CD4-positive, alpha-beta T cell (primary cell): ENCODE data around the gene NUP133. TPM values are rescaled to one million over a fixed set of nuclear protein-coding genes. Genes with fewer than 3 reads are reported as not detected.

Source experiments
- ATAC-seq: fragments of 200-7000 bp; cut with Tn5 transposase; one replicate; pipeline ENCODE4 v1.10.0; 2022; ENCODE audit warnings: mild to moderate bottlenecking; ENCODE audit not compliant: poor library complexity
- CTCF ChIA-PET: fragments of 350-600 bp; sonication (Branson Sonifier 250); formaldehyde crosslinking; loops from one replicate; lab custom pipeline; 2021; ENCODE audit warnings: antibody characterized with exemption, inconsistent platforms; lab: Charles Lee
- POLR2A ChIA-PET: fragments of 350-600 bp; sonication (Branson Sonifier 250); formaldehyde crosslinking; loops from one replicate; lab custom pipeline; 2021; ENCODE audit warnings: antibody characterized with exemption, inconsistent platforms; lab: Charles Lee
- DNase-seq, 14 experiments: peaks; one replicate each; pipeline ENCODE4 v3.0.0-alpha.2; 2013 to 2020; ENCODE audit warnings: mixed read lengths in 2 of 14
- H3K27ac ChIP-seq, 2 donors: one replicate each; pipeline versions ENCODE4 v1.5.1 to v1.7.0; 2013; ENCODE audit warnings: low read length in 2 of 2, low read depth in 1 of 2, mild to moderate bottlenecking in 1 of 2
- H3K27me3 ChIP-seq, 2 experiments: 1 replicate in 1 of 2; 2 replicates in 1 of 2; pipeline versions ENCODE4 v1.6.1 to v1.7.0; 2013; ENCODE audit warnings: low read length in 2 of 2, control low read depth in 1 of 2, mild to moderate bottlenecking in 1 of 2, moderate library complexity in 1 of 2; ENCODE audit not compliant: insufficient read depth in 2 of 2, control insufficient read depth in 1 of 2
- H3K36me3 ChIP-seq: one replicate; pipeline ENCODE4 v1.6.1; 2013; ENCODE audit warnings: low read length, control low read depth; ENCODE audit not compliant: insufficient read depth
- H3K4me1 ChIP-seq: one replicate; pipeline ENCODE4 v1.6.1; 2013; ENCODE audit warnings: low read length, control low read depth; ENCODE audit not compliant: insufficient read depth
- H3K4me3 ChIP-seq: one replicate; pipeline ENCODE4 v1.5.1; 2013; ENCODE audit warnings: mild to moderate bottlenecking, low read length, moderate library complexity
- H3K9me3 ChIP-seq, 2 experiments: 1 replicate in 1 of 2; 2 replicates in 1 of 2; pipeline versions ENCODE4 v1.6.1 to v1.7.0; 2013; ENCODE audit warnings: low read length in 2 of 2, mild to moderate bottlenecking in 2 of 2, control low read depth in 1 of 2, moderate library complexity in 1 of 2; ENCODE audit not compliant: control insufficient read depth in 1 of 2, insufficient read depth in 1 of 2
- H3K27ac Mint-ChIP-seq: one replicate; pipeline ENCODE4 v1.8.0; 2020; ENCODE audit warnings: mixed read lengths
- H3K27me3 Mint-ChIP-seq: one replicate; pipeline ENCODE4 v1.8.0; 2021; ENCODE audit warnings: mixed read lengths
- H3K36me3 Mint-ChIP-seq: one replicate; pipeline ENCODE4 v1.8.0; 2021; ENCODE audit warnings: low read depth, mixed read lengths
- H3K4me1 Mint-ChIP-seq: one replicate; pipeline ENCODE4 v1.8.0; 2021; ENCODE audit warnings: low read depth, mixed read lengths
- H3K4me3 Mint-ChIP-seq: one replicate; pipeline ENCODE4 v1.8.0; 2020; ENCODE audit warnings: mild to moderate bottlenecking, mixed read lengths
- H3K9me3 Mint-ChIP-seq: one replicate; pipeline ENCODE4 v1.8.0; 2020; ENCODE audit warnings: mixed read lengths
- intact Hi-C, 2 experiments: fragments of 100-400 bp; cut with DNase I in 1 of 2; cut with micrococcal nuclease in 1 of 2; formaldehyde crosslinking; loops; one replicate each; pipeline versions ENCODE4 v1.15.1 to v1.9.0; 2023 to 2025; cut with DNase I, micrococcal nuclease
- total RNA-seq, 174 experiments: library from RNA in 2 of 174; stranded (reverse) in 2 of 174; gene quantifications; one replicate each; pipeline ENCODE4 v1.2.3 and lab custom pipeline; 2021 to 2026
- TF ChIP-seq, protein P1 (sequence below): fragments of 200-600 bp; IDR thresholded peaks from one replicate; pipeline ENCODE4 v1.8.0; 2022; ENCODE audit warnings: antibody characterized with exemption, mild to moderate bottlenecking

NUP133 gene
- total RNA-seq, 2 experiments from 2014 or later = 42.0 to 45.3 TPM

DNA sequence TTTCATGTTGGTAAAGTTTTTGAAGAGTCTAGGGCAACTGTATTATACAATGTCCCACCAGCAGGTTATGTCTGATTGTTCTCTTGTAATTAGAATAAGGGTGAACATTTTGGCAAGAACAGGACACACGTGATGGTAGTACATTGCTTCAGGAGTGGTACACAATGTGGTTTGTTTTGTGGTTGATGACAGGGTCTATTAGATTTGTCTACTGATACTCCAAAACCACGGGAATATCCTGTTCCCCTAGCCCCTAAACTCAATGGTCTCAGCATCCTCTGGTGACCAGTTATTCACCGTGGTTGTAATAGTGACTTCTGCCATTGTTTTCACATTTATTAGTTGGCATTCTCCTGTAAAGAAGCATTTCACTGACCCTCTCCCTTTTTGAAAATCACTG is 52.1 kb downstream of the NUP133 start:
- Histone ChIP-seq H3K4me1 (no peaks in the 10 kb centered on the region), H3K9me3 (no peaks in the 10 kb centered on the region), H3K27ac (no peak overlapping the region), H3K36me3 (peaks cover 51% of the 10 kb centered on the region), H3K4me3 (no peak overlapping the region), H3K27me3 (no peaks in the 10 kb centered on the region)
- POLR2A ChIA-PET = no interaction called here
- H3K4me3 Mint-ChIP-seq = no peak overlapping the region
- ATAC-seq (no peak), DNase-seq (no peak)
- CTCF ChIA-PET = no interaction called here
- no peaks in the 10 kb centered on the region for H3K4me1 Mint-ChIP-seq
- intact Hi-C loops = loop anchor here in 1 of 2 experiments (10.0 kb wide), 1 partner anchor 201 kb away; no protein-coding TSS in a partner anchor
- H3K36me3 Mint-ChIP-seq = peaks cover 88% of the 10 kb centered on the region
- H3K9me3 Mint-ChIP-seq = no peaks in the 10 kb centered on the region
- TF ChIP-seq, protein P1, sequence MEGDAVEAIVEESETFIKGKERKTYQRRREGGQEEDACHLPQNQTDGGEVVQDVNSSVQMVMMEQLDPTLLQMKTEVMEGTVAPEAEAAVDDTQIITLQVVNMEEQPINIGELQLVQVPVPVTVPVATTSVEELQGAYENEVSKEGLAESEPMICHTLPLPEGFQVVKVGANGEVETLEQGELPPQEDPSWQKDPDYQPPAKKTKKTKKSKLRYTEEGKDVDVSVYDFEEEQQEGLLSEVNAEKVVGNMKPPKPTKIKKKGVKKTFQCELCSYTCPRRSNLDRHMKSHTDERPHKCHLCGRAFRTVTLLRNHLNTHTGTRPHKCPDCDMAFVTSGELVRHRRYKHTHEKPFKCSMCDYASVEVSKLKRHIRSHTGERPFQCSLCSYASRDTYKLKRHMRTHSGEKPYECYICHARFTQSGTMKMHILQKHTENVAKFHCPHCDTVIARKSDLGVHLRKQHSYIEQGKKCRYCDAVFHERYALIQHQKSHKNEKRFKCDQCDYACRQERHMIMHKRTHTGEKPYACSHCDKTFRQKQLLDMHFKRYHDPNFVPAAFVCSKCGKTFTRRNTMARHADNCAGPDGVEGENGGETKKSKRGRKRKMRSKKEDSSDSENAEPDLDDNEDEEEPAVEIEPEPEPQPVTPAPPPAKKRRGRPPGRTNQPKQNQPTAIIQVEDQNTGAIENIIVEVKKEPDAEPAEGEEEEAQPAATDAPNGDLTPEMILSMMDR = no peak
- H3K27me3 Mint-ChIP-seq = no peaks in the 10 kb centered on the region
- no peak overlapping the region for H3K27ac Mint-ChIP-seq

DNA sequence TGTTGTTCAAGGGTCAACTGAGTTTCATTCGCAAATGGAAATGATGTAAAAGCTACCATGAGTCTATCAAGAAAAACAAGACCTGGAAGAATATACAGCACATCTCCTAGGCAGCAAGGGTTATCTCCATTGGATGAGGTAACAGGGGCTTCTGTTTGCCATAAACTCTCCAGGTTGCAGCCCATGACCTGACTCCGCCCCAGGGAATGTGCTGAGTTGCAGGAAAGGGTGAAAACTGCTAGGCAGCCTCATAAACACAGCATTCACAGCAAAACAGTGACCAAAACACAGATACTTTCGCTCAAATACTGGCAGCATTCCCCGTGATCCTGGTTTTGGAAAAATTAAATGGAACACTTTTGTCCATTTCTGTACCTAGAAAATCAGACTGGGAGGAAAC is 54.1 kb downstream of the NUP133 start:
- Histone ChIP-seq H3K4me1 (no peaks in the 10 kb centered on the region), H3K27me3 (no peaks in the 10 kb centered on the region), H3K9me3 (no peaks in the 10 kb centered on the region), H3K27ac (no peak overlapping the region), H3K4me3 (no peak overlapping the region), H3K36me3 (peaks cover 32% of the 10 kb centered on the region)
- TF ChIP-seq, protein P1 = no peak
- ChIA-PET CTCF (no interaction called here), POLR2A (no interaction called here)
- Mint-ChIP-seq H3K9me3 (no peaks in the 10 kb centered on the region), H3K27ac (no peak overlapping the region), H3K36me3 (peaks cover 84% of the 10 kb centered on the region), H3K4me1 (no peaks in the 10 kb centered on the region), H3K4me3 (no peak overlapping the region), H3K27me3 (no peaks in the 10 kb centered on the region)
- DNase-seq = no peak
- no peak for ATAC-seq
- intact Hi-C loops = loop anchor here (5.0 to 10.0 kb wide), 2 partner anchors 197 to 199 kb away; no protein-coding TSS in a partner anchor

DNA sequence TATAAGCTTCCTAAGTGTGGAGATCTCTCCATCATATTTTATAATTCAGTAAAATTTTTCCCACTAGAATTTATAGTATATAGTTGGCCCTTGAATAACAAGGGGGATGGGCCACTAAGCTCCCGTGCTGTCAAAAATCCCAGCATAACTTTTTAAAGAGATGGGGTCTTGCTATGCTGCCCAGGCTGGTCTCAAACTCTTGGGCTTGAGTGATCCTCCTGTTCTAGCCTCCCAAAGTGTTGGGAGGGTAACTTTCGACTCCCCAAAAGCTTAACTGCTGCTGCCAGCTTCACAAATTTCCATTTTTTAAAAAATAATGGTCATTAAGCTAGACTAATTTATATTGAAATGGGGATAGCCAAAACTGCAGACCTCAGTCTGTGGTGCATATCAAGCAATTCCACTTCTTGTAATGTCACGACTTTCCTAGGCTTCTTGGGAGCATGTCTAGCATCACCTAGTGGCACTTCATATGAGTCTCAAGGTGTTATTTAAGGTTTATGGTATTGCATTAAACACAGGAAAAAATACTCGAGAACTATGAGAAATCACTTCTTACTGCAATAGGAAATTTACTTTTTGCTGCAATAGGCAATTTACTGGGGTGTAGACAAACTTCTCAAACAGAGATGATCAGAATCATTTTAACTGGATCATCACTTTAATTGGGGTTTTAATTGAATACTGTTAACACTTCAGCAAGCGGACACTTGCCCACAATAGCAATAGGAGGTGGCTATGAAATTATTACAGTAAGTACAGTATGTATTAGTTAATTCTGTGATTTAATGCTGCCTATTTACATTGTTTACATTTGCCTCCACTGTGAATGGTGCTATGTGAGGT is 55.0 kb downstream of the NUP133 start:
- no peaks in the 10 kb centered on the region for H3K4me1 ChIP-seq
- Mint-ChIP-seq H3K9me3 (no peaks in the 10 kb centered on the region), H3K4me3 (no peak overlapping the region), H3K27ac (no peak overlapping the region), H3K4me1 (no peaks in the 10 kb centered on the region), H3K27me3 (no peaks in the 10 kb centered on the region), H3K36me3 (peaks cover 88% of the 10 kb centered on the region)
- TF ChIP-seq, protein P1 = peak; percentile 30
- no peak overlapping the region for H3K4me3 ChIP-seq
- intact Hi-C loops = loop anchor here (5.0 to 10.0 kb wide), 2 partner anchors 196 to 198 kb away; no protein-coding TSS in a partner anchor
- no peaks in the 10 kb centered on the region for H3K9me3 ChIP-seq
- DNase-seq (no peak), ATAC-seq (no peak)
- ChIA-PET POLR2A (interaction anchor here (0.7 kb wide), 1 partner anchor 207 kb away, joined by 3 read pairs; no protein-coding TSS in a partner anchor), CTCF (no interaction called here)
- H3K36me3 ChIP-seq = peaks cover 30% of the 10 kb centered on the region
- no peaks in the 10 kb centered on the region for H3K27me3 ChIP-seq
- no peak overlapping the region for H3K27ac ChIP-seq
